ENCODE results near the gene ZNF346. TPM values are rescaled to one million over a fixed set of nuclear protein-coding genes. Genes with fewer than 3 reads are reported as not detected.

ZNF346 gene, protein sequence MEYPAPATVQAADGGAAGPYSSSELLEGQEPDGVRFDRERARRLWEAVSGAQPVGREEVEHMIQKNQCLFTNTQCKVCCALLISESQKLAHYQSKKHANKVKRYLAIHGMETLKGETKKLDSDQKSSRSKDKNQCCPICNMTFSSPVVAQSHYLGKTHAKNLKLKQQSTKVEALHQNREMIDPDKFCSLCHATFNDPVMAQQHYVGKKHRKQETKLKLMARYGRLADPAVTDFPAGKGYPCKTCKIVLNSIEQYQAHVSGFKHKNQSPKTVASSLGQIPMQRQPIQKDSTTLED
- 13.0 and 17.4 TPM in 2 replicates for total RNA-seq

DNA sequence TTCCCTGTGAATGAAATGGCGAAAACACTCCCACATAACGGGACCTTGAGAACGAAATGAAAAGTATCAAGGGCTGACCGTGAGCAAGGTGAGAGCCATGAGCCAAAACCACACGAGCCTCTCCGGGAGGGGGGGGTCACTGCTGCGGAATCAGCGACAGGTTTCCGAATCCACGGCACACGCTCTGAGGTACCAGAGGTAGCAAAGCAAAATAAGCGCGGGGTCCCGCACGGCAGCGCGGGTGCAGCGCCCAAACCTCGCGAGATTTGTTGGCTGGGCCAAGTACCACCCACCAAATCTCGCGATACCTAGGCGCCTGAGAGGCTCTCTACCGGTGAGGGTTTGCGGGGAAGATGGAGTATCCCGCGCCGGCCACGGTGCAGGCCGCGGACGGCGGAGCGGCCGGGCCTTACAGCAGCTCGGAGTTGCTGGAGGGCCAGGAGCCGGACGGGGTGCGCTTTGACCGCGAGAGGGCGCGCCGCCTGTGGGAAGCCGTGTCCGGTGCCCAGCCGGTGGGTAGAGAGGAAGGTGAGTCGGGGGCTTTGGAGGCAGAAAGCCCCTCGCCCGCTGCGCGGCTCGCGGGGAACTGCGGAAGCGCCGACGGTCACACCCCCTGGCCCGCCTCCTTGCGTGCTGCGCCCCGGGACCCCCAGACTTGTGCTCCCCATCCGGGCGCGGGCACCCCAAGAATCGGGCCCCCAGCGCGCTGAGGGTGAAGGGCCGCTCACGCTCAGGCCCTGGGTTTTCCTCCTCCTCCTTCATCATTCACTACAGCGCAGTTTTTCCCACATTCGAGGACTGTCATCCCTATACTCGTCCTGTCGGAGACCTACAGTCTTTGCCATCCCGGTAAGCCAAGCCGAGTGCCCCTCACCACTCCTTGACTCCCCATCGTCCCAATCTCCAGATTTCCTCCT, at the start of gene ZNF346:
Gene ZNF346, plus strand, starts transcription at position 311 of the 917 bp plus-strand sequence. Its CDS starts 43 bp downstream, at position 354.

DNA sequence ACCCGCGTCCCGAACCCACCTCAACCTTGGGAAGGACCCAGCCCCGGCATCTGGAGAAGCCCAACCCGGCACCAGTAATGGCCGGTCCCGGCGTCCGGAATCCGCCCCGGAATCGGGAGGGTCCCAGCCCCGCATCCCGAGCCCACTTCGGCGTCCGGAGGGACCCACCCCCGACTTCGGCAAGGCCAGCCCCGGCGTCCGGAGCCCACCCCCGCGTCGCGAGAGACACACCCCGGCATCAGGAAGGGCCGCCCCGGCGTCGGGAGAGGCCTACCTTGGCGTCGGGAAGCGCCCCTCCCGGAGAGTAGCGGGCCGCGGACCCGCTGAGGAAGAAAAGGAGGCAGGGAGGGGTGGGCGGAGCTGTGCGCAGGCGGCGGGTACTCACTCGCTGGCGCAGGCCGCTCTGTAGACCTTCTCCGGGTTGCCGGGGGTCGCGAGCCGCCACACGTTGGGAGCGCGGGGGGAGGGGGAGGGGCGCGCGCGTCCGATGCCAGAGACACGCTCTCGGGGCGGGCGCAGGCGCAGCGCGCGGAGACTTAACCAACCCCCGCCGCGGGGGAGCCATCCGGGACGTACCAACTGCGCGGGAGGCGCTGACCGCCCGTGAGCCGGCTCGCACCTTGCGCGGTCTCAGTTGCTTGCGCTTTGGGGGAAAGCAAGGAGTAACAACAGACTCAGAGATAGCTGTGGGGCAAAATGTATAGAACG, 16.1 kb upstream of the ZNF346 start, which contains the start of gene UIMC1:
Gene UIMC1, minus strand, starts transcription at position 515 of the 708 bp plus-strand sequence. CDS start 24,164 bp downstream, outside the sequence.

DNA sequence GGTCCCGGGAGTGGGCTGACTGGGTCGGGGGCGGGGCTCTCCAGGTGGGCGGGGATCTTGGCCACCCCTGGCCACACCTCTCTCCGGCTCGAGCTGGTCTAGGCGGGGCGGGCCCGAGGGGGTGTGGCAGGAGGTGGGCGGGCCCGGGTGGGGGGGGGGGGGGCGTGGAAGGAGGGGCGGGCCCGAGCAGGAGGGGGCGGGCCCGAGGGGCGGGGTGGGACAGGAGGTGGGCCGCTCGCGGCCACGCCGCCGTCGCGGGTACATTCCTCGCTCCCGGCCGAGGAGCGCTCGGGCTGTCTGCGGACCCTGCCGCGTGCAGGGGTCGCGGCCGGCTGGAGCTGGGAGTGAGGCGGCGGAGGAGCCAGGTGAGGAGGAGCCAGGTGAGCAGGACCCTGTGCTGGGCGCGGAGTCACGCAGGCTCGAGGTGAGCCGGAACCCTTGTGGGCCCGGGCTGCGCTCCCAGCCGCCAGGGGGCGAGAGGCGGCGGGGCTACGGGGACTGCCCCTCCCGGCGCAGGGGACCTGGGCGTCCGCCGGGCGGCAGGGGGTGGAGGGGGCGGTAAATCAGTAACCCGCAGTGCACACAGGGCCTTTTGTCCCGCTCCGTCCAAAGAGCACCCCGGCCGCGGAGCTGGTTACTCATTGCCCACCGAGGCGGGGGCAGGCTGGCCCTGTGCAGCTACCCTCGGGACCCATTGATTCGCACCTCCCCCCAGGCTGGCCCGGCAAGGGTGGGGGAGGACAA, 64.3 kb downstream of the ZNF346 start, which contains the start of gene FGFR4:
Gene FGFR4, plus strand, starts transcription at position 262 of the 744 bp plus-strand sequence. CDS start 2,688 bp downstream, outside the sequence.

Other genes starting within 250 kb of the ZNF346 start
- 0.25 and 0.33 TPM in 2 replicates for gene UNC5A, start 212.1 kb upstream of the ZNF346 start, total RNA-seq
- not detected in 2 replicates for gene HK3, start 123.3 kb upstream of the ZNF346 start, total RNA-seq
- gene UIMC1, start 15.9 kb upstream of the ZNF346 start, total RNA-seq, result 14.7 and 16.5 TPM in 2 replicates
- 15.8 and 25.6 TPM in 2 replicates for gene FGFR4, start 64.2 kb downstream of the ZNF346 start, total RNA-seq
- gene NSD1, start 111.1 kb downstream of the ZNF346 start, total RNA-seq, result 23.1 and 28.0 TPM in 2 replicates

Data from mesangial cell (primary cell).